HG02981 (cell line): Measurements from ENCODE around the gene RAB6C.
"Not testable (repeated sequence)": the region's sequence is repeated elsewhere in the genome, so short reads cannot be mapped to it uniquely, and the experiment has no call there.

Source experiments
- ATAC-seq: cut with Tn5 transposase; IDR thresholded peaks from one replicate; pipeline ENCODE4 v1.9.1; 2021; ENCODE audit warnings: mild to moderate bottlenecking, moderate library complexity; ENCODE audit not compliant: unreplicated experiment

The RAB6C gene

GRCh38 chr2:129993151-129993550, 13.7 kb downstream of the RAB6C start:
- not testable (repeated sequence) for ATAC-seq

- ATAC-seq, result not testable (repeated sequence)
These were observed 17.3 kb downstream of the RAB6C start for GRCh38 chr2:129996657-129997237.

- not testable (repeated sequence) for ATAC-seq
These were observed 19.3 kb downstream of the RAB6C start for GRCh38 chr2:129998771-129999170.

GRCh38 chr2:130005862-130006261, 26.4 kb downstream of the RAB6C start:
- not testable (repeated sequence) for ATAC-seq

- ATAC-seq, result not testable (repeated sequence)
These were observed 37.2 kb downstream of the RAB6C start for GRCh38 chr2:130016701-130017100.

- no peak for ATAC-seq
These were observed 39.9 kb downstream of the RAB6C start for GRCh38 chr2:130019402-130019801.

GRCh38 chr2:130020069-130020468, 40.6 kb downstream of the RAB6C start:
- ATAC-seq, result not testable (repeated sequence)

GRCh38 chr2:130025931-130026330, 46.5 kb downstream of the RAB6C start:
- ATAC-seq, result not testable (repeated sequence)
